HG02884 (cell line): ENCODE data around the gene HEPN1.

Source experiments
- ATAC-seq: cut with Tn5 transposase; IDR thresholded peaks from one replicate; pipeline ENCODE4 v1.9.1; 2021; ENCODE audit warnings: mild to moderate bottlenecking, moderate library complexity; ENCODE audit not compliant: unreplicated experiment

HEPN1 gene

GRCh38 chr11:124918950-124919349, at the start of gene HEPN1:
HEPN1 (plus strand) TSS chr11:124919250.
- no peak for ATAC-seq

GRCh38 chr11:124869331-124869730, 49.7 kb upstream of the HEPN1 start:
- no peak for ATAC-seq

DNA sequence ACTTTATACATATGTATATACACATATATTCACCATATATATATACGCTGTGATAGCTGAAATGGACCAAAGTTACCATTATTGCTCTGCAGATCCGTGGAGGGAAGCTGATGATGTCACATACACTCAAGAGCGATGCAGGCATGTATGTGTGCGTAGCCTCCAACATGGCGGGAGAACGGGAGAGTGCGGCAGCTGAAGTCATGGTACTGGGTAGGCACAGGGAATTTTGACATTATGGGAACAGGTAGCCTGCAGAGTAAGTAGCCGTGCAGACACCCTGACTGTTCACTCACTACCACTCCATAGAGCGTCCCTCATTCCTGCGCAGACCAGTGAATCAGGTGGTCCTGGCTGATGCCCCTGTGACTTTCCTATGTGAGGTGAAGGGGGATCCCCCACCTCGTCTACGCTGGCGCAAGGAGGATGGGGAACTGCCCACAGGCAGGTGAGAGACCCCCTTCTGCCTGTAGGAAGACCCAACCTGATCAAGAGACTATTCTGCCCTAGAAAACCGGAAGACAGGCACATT, 49.1 kb upstream of the HEPN1 start:
- ATAC-seq, result no peak

GRCh38 chr11:124870430-124870829, 48.6 kb upstream of the HEPN1 start:
- no peak for ATAC-seq

DNA sequence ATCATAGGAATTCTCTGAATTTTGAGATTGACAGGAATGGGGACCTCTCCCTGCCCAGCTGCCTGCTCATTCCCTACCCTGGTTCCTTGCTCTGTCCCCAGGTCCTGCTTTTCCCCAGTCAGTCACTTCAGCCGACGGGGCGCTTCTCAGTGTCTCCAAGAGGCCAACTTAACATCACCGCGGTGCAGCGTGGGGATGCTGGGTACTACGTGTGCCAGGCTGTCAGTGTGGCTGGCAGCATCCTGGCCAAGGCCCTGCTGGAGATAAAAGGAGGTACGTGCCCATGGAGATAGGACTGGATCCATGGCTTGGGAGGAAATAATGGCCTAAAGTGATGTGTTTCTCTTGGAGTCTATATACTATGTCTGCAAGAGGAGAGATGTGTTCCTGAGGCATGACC, 46.8 kb upstream of the HEPN1 start:
- ATAC-seq, result no peak

DNA sequence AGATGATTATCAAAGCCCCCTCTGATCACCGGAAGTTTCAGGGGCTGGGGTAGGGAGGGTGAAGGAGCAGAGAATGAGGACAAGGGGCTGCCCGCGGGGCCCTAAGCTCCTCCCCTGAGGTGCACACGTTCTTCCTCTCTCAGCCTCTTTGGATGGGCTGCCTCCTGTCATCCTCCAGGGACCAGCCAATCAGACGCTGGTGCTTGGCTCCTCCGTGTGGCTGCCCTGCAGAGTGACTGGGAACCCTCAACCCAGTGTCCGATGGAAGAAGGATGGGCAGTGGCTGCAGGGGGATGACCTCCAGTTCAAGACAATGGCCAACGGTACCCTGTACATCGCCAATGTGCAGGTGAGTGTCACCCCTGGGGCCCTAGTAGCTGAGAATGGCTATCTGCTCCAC, 46.3 kb upstream of the HEPN1 start:
- ATAC-seq, result no peak

- ATAC-seq, result no peak
Observed at GRCh38 chr11:124873951-124874350, 45.1 kb upstream of the HEPN1 start.

- no peak for ATAC-seq
Observed at GRCh38 chr11:124874571-124875255, 44.3 kb upstream of the HEPN1 start.

GRCh38 chr11:124875401-124875800, 43.6 kb upstream of the HEPN1 start:
- no peak for ATAC-seq

DNA sequence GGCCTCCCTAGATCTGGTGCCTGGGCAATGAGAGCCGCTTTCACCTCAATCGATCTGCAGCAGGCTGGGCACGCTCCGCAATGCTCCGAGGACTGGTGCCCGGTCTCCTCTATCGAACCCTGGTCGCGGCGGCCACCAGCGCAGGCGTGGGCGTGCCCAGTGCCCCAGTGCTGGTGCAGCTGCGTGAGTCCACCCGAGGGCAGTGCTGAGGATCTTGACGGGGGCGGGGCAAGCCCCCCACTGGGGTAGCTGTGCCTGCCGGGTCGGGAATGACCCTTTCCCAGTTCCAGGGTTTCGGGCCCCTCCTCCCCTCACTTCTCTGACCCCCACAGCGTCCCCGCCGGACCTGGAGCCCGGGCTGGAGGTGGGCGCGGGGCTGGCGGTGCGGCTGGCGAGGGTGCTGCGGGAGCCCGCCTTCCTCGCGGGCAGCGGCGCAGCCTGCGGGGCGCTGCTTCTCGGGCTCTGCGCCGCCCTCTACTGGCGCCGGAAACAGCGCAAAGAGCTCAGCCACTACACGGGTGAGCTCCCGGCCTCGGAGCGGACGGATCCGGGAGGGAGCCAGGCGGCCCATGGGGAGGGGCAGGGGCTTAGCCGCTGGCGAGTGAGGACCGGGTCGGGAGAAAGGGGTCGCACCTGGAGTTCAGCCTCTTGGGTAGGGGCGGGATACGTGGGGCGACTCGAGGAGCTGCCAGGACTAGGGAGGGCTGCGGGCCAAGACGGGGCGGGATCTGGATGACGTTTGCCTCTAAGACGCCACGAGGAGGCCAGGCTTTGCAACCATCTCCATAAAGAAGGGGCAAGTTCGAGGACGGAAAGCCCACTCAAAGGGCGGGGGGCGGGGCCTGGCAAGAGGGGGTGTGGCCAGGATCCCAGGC, 42.9 kb upstream of the HEPN1 start:
- ATAC-seq, result peak; percentile 88

DNA sequence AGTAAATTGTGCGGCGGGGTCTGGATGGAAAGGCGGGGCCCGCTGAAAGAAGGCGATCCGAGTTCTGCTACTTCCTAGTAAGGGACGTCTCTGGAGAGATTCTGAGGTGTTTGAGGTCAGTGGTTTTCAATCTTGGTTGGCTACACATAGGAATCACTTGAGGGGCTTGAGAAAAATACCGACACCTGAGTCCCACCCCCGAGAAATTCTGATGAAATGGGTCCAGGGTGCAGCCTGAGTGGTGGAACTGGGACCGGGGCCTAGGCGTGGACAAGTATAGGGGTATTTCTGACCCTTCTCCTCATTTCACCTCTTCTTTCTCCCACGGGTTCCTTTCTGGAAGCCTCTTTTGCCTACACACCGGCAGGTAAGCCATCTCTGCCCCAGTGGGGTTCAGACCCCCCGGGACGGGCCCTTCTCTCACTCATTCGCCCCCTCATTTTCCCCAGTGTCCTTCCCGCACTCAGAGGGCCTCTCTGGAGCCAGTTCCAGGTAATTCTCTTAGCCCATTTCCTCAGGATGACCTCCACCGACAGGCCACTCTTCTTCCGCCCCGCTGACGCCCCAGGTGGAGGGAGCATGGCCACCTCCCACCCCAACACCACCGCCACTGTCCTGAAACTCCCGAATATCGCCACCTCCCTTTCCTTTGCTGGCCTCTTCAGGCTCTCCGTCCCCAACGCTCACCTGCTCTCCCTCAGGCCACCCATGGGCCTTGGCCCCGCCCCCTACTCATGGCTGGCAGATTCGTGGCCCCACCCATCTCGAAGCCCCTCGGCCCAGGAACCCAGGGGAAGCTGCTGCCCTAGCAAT, 42.0 kb upstream of the HEPN1 start:
- ATAC-seq, result peak; percentile 5

DNA sequence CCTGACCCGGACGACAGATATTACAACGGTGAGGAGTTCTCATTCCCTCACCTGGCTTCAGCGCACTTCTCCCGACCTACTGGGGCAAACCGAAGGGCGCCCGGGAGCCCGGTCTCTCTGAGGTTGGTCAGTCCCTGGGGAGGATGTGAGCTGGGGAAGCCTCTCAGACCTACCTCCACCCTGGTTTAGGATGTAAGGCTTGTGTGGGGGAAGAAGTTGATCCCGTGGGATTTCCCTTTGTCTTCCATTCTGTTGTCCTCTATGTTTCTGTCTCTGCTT, 41.5 kb upstream of the HEPN1 start:
- ATAC-seq, result no peak

DNA sequence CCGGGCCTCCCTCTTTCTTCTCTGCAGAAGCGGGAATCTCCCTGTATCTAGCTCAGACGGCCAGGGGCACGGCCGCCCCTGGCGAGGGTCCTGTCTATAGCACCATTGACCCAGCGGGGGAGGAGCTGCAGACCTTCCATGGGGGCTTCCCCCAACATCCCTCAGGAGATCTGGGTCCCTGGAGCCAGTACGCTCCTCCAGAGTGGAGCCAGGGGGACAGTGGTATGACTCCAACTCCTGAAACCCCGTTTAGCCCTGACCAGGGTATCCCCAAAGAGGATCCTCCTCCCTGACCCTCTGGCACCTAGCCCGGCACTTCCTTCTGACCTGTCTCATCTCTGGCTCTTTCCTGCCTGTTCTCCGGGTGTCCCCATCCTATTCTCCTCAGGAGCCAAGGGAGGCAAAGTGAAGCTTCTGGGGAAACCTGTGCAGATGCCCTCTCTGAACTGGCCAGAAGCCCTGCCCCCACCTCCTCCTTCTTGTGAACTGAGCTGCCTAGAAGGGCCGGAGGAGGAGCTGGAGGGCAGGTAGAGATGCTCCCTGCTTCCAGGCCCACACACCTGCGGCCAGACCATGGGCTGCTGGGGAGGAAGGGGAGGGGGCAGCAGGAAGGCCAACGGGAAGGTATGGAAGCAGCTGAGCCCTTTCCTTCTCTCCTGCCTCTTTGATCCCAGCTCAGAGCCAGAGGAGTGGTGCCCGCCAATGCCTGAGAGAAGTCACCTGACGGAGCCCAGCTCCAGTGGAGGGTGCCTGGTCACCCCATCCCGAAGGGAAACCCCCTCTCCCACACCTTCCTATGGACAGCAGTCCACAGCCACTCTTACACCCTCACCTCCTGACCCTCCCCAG, 40.9 kb upstream of the HEPN1 start:
- no peak for ATAC-seq

DNA sequence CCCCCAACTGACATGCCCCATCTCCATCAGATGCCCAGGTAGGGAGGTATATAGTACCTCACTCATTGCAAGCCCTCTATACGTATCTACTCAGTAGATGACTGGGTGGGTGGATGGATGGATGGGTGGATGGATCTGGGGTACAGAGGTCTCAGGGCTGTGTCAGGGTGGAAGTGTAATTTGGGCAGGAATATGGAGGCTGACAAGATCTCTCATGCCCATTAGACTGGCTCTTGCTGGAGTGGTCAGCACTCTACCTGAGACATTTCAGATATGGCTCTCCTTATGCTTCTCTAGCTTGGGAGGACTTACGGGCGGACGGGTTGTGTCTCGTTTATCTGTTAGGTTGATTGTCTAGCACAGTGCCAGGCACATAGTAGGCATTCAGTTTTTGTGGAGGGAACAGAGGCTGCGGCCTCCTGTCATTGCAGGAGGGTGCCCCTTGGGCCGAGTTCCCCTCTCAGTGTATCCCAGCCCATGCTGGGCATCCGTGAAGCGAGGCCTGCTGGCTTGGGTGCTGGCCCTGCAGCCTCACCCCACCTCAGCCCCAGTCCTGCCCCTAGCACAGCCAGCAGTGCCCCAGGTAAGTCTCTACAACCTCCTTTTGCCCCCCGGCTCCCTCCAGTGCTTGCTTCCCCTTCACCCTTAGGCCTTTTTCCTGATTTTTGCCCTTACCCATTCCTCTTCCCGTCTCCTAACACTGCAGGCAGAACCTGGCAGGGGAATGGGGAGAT, 40.1 kb upstream of the HEPN1 start:
- ATAC-seq, result no peak

DNA sequence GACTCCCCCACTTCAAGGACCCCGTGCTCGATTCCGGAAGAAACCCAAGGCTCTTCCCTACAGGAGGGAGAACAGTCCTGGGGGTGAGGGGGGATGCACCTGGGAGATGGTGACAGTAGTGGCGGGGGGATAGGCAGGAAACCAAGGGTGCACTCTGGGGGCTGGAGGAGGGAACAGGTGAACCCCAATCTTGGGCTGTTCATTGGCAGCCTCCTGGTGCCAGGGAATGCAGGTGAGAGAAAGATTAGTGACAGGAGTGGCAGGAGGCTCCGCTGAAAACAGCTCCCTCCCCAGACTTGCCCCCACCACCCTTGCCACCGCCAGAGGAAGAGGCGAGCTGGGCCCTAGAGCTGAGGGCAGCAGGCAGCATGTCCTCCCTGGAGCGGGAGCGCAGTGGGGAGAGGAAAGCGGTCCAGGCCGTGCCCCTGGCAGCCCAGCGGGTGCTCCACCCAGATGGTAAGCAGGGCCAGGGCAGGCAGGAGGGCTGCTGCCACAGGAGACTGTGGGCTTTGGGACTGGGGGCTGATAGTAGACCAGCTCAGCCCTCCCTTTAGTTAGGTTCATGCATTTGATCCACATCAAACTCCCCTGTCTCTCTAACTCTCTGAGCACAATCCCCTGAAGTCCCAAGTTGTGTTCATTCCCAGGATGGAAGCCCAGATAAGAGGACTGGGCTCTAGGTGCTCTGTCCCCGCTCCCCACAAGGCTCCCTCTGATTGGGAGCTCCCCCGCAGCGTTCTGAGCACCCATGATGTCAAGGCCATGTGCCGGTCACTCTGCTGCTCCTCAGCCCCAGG, 39.4 kb upstream of the HEPN1 start:
- ATAC-seq, result no peak

DNA sequence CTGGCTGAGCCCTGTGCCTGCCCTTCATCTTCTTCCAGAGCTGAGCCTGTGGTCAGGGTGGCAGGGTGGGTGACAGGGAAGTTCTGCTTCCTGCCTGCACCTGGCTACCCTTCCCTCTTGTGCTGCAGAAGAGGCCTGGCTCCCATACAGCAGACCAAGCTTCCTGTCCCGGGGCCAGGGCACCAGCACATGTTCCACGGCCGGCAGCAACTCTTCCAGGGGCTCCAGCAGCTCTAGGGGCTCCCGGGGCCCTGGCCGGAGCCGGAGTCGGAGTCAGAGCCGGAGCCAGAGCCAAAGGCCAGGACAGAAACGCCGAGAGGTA, 38.8 kb upstream of the HEPN1 start:
- no peak for ATAC-seq

- ATAC-seq, result no peak
Observed at GRCh38 chr11:124880958-124881357, 38.1 kb upstream of the HEPN1 start.

GRCh38 chr11:124882339-124883071, 36.5 kb upstream of the HEPN1 start:
- ATAC-seq, result no peak

DNA sequence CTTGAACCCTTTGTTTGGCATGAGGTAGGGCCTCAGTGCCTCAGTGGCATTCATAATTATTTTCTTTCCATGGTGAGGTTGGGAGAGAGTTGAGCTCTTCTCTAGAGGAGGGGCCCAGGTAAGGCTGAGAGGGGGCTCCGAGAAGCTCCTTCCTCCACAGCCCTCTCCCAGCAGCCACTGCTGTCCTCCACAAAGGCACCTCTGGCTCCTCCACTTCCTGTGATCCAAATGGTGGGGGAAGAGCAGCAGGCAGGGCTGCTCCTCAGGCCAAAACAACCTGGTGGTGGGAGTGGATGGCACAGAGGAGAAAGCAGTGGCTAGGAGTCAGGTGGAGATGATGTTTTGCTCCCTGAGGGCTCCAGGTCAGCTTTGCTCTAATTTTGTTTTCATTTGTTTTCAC, 34.7 kb upstream of the HEPN1 start:
- ATAC-seq, result no peak
